Embryonic facial prominence (tissue), 1 donor: Measurements from ENCODE around the gene TAMALIN.

Experiments used
- DNase-seq: peaks from one replicate; pipeline ENCODE4 v3.0.0-alpha.2; 2016; ENCODE audit errors: extremely low spot score

TAMALIN gene

GRCh38 chr12:51984657-51985056 lies 22.1 kb upstream of the TAMALIN start:
- DNase-seq: no peak

- DNase-seq: no peak
These were observed 21.5 kb upstream of the TAMALIN start for GRCh38 chr12:51985154-51985835.

GRCh38 chr12:51986834-51987233 lies 19.9 kb upstream of the TAMALIN start:
- no peak for DNase-seq

GRCh38 chr12:51992246-51992645 lies 14.5 kb upstream of the TAMALIN start:
- no peak for DNase-seq

GRCh38 chr12:51994539-51994820 lies 12.3 kb upstream of the TAMALIN start:
- no peak for DNase-seq

GRCh38 chr12:51994959-51995358 lies 11.8 kb upstream of the TAMALIN start:
- DNase-seq: no peak

GRCh38 chr12:51997136-51997535 lies 9.6 kb upstream of the TAMALIN start:
- no peak for DNase-seq

GRCh38 chr12:52003016-52003550 lies 3.7 kb upstream of the TAMALIN start:
- DNase-seq: no peak

- DNase-seq: no peak
These were observed 3.2 kb upstream of the TAMALIN start for GRCh38 chr12:52003591-52003990.

GRCh38 chr12:52004042-52004648 lies 2.6 kb upstream of the TAMALIN start:
- DNase-seq: no peak

- DNase-seq: no peak
These were observed 1.4 kb upstream of the TAMALIN start for GRCh38 chr12:52005218-52005902.

- no peak for DNase-seq
These were observed 643 bp upstream of the TAMALIN start for GRCh38 chr12:52005903-52006703.

- no peak for DNase-seq
These were observed 594 bp downstream of the TAMALIN start for GRCh38 chr12:52007158-52007921.

- no peak for DNase-seq
These were observed 1.3 kb downstream of the TAMALIN start for GRCh38 chr12:52007982-52008510.

- DNase-seq: no peak
These were observed 2.5 kb downstream of the TAMALIN start for GRCh38 chr12:52009081-52009751.

GRCh38 chr12:52010152-52010622 lies 3.4 kb downstream of the TAMALIN start:
- DNase-seq: peak; percentile 62

- DNase-seq: no peak
These were observed 4.2 kb downstream of the TAMALIN start for GRCh38 chr12:52010692-52011601.

- no peak for DNase-seq
These were observed 5.0 kb downstream of the TAMALIN start for GRCh38 chr12:52011602-52012214.
